ENCODE measurements around the gene DYNC1I1.

DNA sequence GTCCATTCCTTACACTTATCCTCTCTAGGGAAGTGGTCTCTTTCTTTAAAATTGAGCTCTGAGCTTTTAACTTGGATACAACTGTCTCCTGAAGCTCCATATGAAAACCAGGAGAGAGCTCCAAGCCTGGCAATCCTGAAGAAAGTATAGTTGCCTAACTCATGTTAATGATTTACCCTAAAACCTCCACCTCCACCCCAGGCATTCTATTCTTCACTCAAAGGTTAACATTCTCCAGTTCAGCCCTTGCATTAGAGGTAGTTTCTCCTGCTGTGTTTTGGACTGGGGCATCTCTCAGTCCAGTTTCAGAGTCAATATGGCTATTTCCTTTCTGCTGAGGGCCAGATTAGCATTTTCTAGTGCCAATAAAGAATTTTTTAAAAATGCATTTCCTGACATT lies 354.0 kb downstream of the DYNC1I1 start:
- TF ChIP-seq SIN3A (IDR thresholded peaks at IDR 0.05; ENCODE audit: borderline replicate concordance, insufficient read depth, low read length) (no peak), POLR2AphosphoS5 (IDR thresholded peaks at IDR 0.05; ENCODE audit: low read depth, low read length) (no peak)
